Stomach smooth muscle (tissue), 2 donors: ENCODE results near the gene COIL.
"Not testable (repeated sequence)": the region's sequence is repeated elsewhere in the genome, so short reads cannot be mapped to it uniquely, and the experiment has no call there.

Source experiments
- H3K27ac ChIP-seq: one replicate; pipeline ENCODE4 v1.7.0; 2013; ENCODE audit warnings: mild to moderate bottlenecking, low read length, inconsistent platforms
- H3K27me3 ChIP-seq, 2 donors: one replicate each; pipeline ENCODE4 v1.7.0; 2013; ENCODE audit warnings: low read length in 2 of 2; ENCODE audit not compliant: insufficient read depth in 2 of 2, control insufficient read depth in 1 of 2
- H3K36me3 ChIP-seq, 2 donors: one replicate each; pipeline ENCODE4 v1.7.0; 2013; ENCODE audit warnings: low read length in 2 of 2; ENCODE audit not compliant: control insufficient read depth in 2 of 2, insufficient read depth in 2 of 2
- H3K4me1 ChIP-seq: one replicate; pipeline ENCODE4 v1.7.0; 2013; ENCODE audit warnings: low read length; ENCODE audit not compliant: control insufficient read depth, insufficient read depth
- H3K4me3 ChIP-seq, 2 donors: one replicate each; pipeline ENCODE4 v1.7.0; 2013; ENCODE audit warnings: low read length in 2 of 2
- H3K9ac ChIP-seq, 2 donors: one replicate each; pipeline ENCODE4 v1.7.0; 2013; ENCODE audit warnings: low read length in 2 of 2, mild to moderate bottlenecking in 1 of 2
- H3K9me3 ChIP-seq, 2 donors: one replicate each; pipeline ENCODE4 v1.7.0; 2013; ENCODE audit warnings: low read length in 2 of 2; ENCODE audit not compliant: control insufficient read depth in 2 of 2
- donor health status: healthy.
- donor health status: Pancreatic carcinoma.

The COIL gene

GRCh38 chr17:56949595-56949994 is 11.3 kb downstream of the COIL start:
- Histone ChIP-seq H3K36me3 (peaks cover 7 to 17% of the 10 kb centered on the region in 2 donors), H3K4me1 (no peaks in the 10 kb centered on the region)

GRCh38 chr17:56948491-56948890 is 12.4 kb downstream of the COIL start:
- Histone ChIP-seq H3K9ac (no peak overlapping the region), H3K9me3 (no peaks in the 10 kb centered on the region), H3K4me1 (no peaks in the 10 kb centered on the region), H3K27me3 (no peaks in the 10 kb centered on the region), H3K36me3 (peaks cover 13 to 23% of the 10 kb centered on the region in 2 donors), H3K27ac (no peak overlapping the region), H3K4me3 (no peak overlapping the region)

More at GRCh38 chr17:56949595-56949994, 11.3 kb downstream of the COIL start:
- Histone ChIP-seq H3K9me3 (no peaks in the 10 kb centered on the region), H3K4me3 (no peak overlapping the region), H3K27me3 (no peaks in the 10 kb centered on the region), H3K9ac (no peak overlapping the region), H3K27ac (no peak overlapping the region)

- Histone ChIP-seq H3K9me3 (no peaks in the 10 kb centered on the region), H3K27me3 (no peaks in the 10 kb centered on the region), H3K4me1 (no peaks in the 10 kb centered on the region), H3K4me3 (no peak overlapping the region), H3K9ac (no peak overlapping the region), H3K36me3 (peaks cover 19 to 27% of the 10 kb centered on the region in 2 donors), H3K27ac (no peak overlapping the region)
These were observed 13.1 kb downstream of the COIL start for GRCh38 chr17:56947741-56948140.

GRCh38 chr17:56945938-56946505 is 14.8 kb downstream of the COIL start:
- Histone ChIP-seq H3K4me3 (no peak overlapping the region), H3K4me1 (no peaks in the 10 kb centered on the region), H3K27me3 (no peaks in the 10 kb centered on the region), H3K27ac (no peak overlapping the region), H3K36me3 (peaks cover 26 to 35% of the 10 kb centered on the region in 2 donors), H3K9ac (no peak overlapping the region), H3K9me3 (no peaks in the 10 kb centered on the region)

GRCh38 chr17:56943505-56944125 is 17.2 kb downstream of the COIL start:
- H3K9me3 ChIP-seq = no peaks in the 10 kb centered on the region
- no peaks in the 10 kb centered on the region for H3K27me3 ChIP-seq
- H3K4me3 ChIP-seq = no peak overlapping the region
- H3K27ac ChIP-seq = no peak overlapping the region
- H3K4me1 ChIP-seq = no peaks in the 10 kb centered on the region
- H3K9ac ChIP-seq = no peak overlapping the region
- H3K36me3 ChIP-seq = peaks cover 26 to 29% of the 10 kb centered on the region in 2 donors

GRCh38 chr17:56939869-56940484 is 20.9 kb downstream of the COIL start:
- no peaks in the 10 kb centered on the region for H3K9me3 ChIP-seq
- no peak overlapping the region for H3K4me3 ChIP-seq
- peaks cover 26 to 41% of the 10 kb centered on the region in 2 donors for H3K36me3 ChIP-seq
- H3K27ac ChIP-seq = no peak overlapping the region
- H3K9ac ChIP-seq = no peak overlapping the region
- no peaks in the 10 kb centered on the region for H3K4me1 ChIP-seq
- H3K27me3 ChIP-seq = no peaks in the 10 kb centered on the region

- H3K27me3 ChIP-seq, H3K9ac ChIP-seq, H3K4me1 ChIP-seq, H3K27ac ChIP-seq, H3K4me3 ChIP-seq, H3K9me3 ChIP-seq: not testable (repeated sequence)
- H3K36me3 ChIP-seq = peaks cover 23 to 34% of the 10 kb centered on the region in 2 donors
These were observed 22.6 kb downstream of the COIL start for GRCh38 chr17:56938206-56938605.

- Histone ChIP-seq H3K27ac (no peak overlapping the region), H3K36me3 (peaks cover 23 to 31% of the 10 kb centered on the region in 2 donors), H3K4me1 (no peaks in the 10 kb centered on the region), H3K27me3 (no peaks in the 10 kb centered on the region), H3K4me3 (no peak overlapping the region), H3K9me3 (no peaks in the 10 kb centered on the region), H3K9ac (no peak overlapping the region)
These were observed 23.2 kb downstream of the COIL start for GRCh38 chr17:56937687-56938086.

- Histone ChIP-seq H3K27ac (no peak overlapping the region), H3K27me3 (no peaks in the 10 kb centered on the region), H3K9ac (no peak overlapping the region), H3K4me3 (no peak overlapping the region), H3K36me3 (peaks cover 22 to 26% of the 10 kb centered on the region in 2 donors), H3K4me1 (no peaks in the 10 kb centered on the region), H3K9me3 (no peaks in the 10 kb centered on the region)
These were observed 24.0 kb downstream of the COIL start for GRCh38 chr17:56936697-56937322.

GRCh38 chr17:56935461-56935860 is 25.4 kb downstream of the COIL start:
- H3K27ac ChIP-seq = no peak overlapping the region
- no peak overlapping the region for H3K9ac ChIP-seq
- peaks cover 14 to 21% of the 10 kb centered on the region in 2 donors for H3K36me3 ChIP-seq
- no peaks in the 10 kb centered on the region for H3K27me3 ChIP-seq
- no peaks in the 10 kb centered on the region for H3K4me1 ChIP-seq
- H3K4me3 ChIP-seq = no peak overlapping the region
- no peaks in the 10 kb centered on the region for H3K9me3 ChIP-seq
